Neural crest cell (in vitro differentiated cells): ENCODE measurements around the gene NMU. TPM values are rescaled to one million over a fixed set of nuclear protein-coding genes. Genes with fewer than 3 reads are reported as not detected.

Experiments used
- DNase-seq: peaks from one replicate; pipeline ENCODE4 v3.0.0; 2021; ENCODE audit warnings: low read depth, mixed read lengths, low spot score
- H3K27ac Mint-ChIP-seq: one replicate; pipeline ENCODE4 v1.8.0; 2021; ENCODE audit warnings: mild to moderate bottlenecking, mixed read lengths; ENCODE audit not compliant: unreplicated experiment
- H3K27me3 Mint-ChIP-seq: 2 replicates; pipeline ENCODE4 v1.8.0; 2021; ENCODE audit warnings: low read depth, mild to moderate bottlenecking, mixed read lengths
- H3K36me3 Mint-ChIP-seq: 2 replicates; pipeline ENCODE4 v1.8.0; 2021; ENCODE audit warnings: low read depth, mild to moderate bottlenecking, mixed read lengths
- H3K4me1 Mint-ChIP-seq: 2 replicates; pipeline ENCODE4 v1.8.0; 2021; ENCODE audit warnings: mixed read lengths
- H3K4me3 Mint-ChIP-seq: one replicate; pipeline ENCODE4 v1.8.0; 2021; ENCODE audit warnings: mild to moderate bottlenecking, mixed read lengths
- H3K9me3 Mint-ChIP-seq: 2 replicates; pipeline ENCODE4 v1.8.0; 2021; ENCODE audit warnings: mixed read lengths
- total RNA-seq: library from RNA; stranded (reverse); gene quantifications from 2 replicates; pipeline ENCODE4 v1.2.1, GENCODE V29; 2021
- TF ChIP-seq, protein P1 (sequence below): fragments of 200-600 bp; sonication (generic); conservative IDR thresholded peaks from 2 replicates; pipeline ENCODE4 v1.5.0; 2021; ENCODE audit warnings: antibody characterized with exemption, mild to moderate bottlenecking

Gene NMU
- total RNA-seq, 1 donor from 2014 or later = 10.3 TPM

DNA sequence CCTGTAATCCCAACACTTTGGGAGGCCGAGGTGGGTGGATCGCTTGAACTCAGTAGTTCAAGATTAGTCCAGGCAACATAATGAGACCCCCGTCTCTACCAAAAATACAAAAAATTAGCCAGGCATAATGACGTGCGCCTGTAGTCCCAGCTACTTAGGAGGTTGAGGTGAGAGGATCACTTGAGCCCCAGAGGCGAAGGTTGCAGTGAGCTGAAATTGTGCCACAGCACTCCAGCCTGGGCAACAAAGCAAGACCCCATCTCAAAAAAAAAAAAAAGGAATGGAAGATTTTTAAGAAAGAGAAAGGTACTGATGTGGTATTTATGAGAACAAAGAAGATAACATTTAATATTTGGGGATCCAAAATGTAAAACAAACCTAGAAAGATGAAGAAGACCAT lies 27.0 kb upstream of the NMU start:
- H3K4me3 Mint-ChIP-seq = no peak overlapping the region
- no peak overlapping the region for H3K27ac Mint-ChIP-seq
- TF ChIP-seq, protein P1, sequence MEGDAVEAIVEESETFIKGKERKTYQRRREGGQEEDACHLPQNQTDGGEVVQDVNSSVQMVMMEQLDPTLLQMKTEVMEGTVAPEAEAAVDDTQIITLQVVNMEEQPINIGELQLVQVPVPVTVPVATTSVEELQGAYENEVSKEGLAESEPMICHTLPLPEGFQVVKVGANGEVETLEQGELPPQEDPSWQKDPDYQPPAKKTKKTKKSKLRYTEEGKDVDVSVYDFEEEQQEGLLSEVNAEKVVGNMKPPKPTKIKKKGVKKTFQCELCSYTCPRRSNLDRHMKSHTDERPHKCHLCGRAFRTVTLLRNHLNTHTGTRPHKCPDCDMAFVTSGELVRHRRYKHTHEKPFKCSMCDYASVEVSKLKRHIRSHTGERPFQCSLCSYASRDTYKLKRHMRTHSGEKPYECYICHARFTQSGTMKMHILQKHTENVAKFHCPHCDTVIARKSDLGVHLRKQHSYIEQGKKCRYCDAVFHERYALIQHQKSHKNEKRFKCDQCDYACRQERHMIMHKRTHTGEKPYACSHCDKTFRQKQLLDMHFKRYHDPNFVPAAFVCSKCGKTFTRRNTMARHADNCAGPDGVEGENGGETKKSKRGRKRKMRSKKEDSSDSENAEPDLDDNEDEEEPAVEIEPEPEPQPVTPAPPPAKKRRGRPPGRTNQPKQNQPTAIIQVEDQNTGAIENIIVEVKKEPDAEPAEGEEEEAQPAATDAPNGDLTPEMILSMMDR = no peak

GRCh38 chr4:55661398-55662056 lies 25.4 kb upstream of the NMU start:
- TF ChIP-seq, protein P1 = no peak
- Mint-ChIP-seq H3K9me3 (no peaks in the 10 kb centered on the region), H3K4me3 (no peak overlapping the region), H3K27me3 (no peaks in the 10 kb centered on the region), H3K27ac (no peak overlapping the region), H3K36me3 (no peaks in the 10 kb centered on the region), H3K4me1 (no peaks in the 10 kb centered on the region)
- no peak for DNase-seq

More for the DNA sequence above, 27.0 kb upstream of the NMU start:
- no peaks in the 10 kb centered on the region for H3K36me3 Mint-ChIP-seq
- no peaks in the 10 kb centered on the region for H3K27me3 Mint-ChIP-seq
- H3K9me3 Mint-ChIP-seq = no peaks in the 10 kb centered on the region
- no peaks in the 10 kb centered on the region for H3K4me1 Mint-ChIP-seq
- no peak for DNase-seq

- no peaks in the 10 kb centered on the region for H3K36me3 Mint-ChIP-seq
- TF ChIP-seq, protein P1 = no peak
- no peaks in the 10 kb centered on the region for H3K4me1 Mint-ChIP-seq
- no peak for DNase-seq
- H3K4me3 Mint-ChIP-seq = no peak overlapping the region
- H3K9me3 Mint-ChIP-seq = no peaks in the 10 kb centered on the region
- no peak overlapping the region for H3K27ac Mint-ChIP-seq
- no peaks in the 10 kb centered on the region for H3K27me3 Mint-ChIP-seq
Observed at GRCh38 chr4:55658657-55659056, 22.6 kb upstream of the NMU start.

GRCh38 chr4:55654131-55654530 lies 18.0 kb upstream of the NMU start:
- Mint-ChIP-seq H3K27ac (no peak overlapping the region), H3K27me3 (no peaks in the 10 kb centered on the region), H3K9me3 (no peaks in the 10 kb centered on the region), H3K4me1 (no peaks in the 10 kb centered on the region), H3K36me3 (no peaks in the 10 kb centered on the region), H3K4me3 (no peak overlapping the region)
- TF ChIP-seq, protein P1 = no peak
- no peak for DNase-seq

DNA sequence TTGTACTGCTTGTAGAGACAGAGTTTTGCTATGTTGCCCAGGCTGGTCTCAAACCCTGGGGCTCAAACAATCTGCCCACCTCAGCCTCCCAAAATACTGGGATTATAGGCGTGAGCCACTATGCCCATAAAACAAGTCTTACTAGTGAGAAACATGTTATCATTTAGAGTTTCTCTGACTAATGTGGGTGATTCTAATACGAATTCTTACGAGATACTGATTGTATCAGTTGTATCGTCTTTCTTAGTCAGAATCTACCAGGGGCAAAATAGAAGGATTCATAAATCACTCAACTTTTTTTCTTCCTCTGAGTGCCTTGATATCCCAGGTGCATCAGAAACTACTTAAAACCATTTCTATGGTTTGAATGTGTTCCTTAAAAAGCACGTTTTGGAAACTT lies 14.4 kb upstream of the NMU start:
- no peaks in the 10 kb centered on the region for H3K9me3 Mint-ChIP-seq
- H3K27me3 Mint-ChIP-seq = no peaks in the 10 kb centered on the region
- H3K27ac Mint-ChIP-seq = no peak overlapping the region
- H3K36me3 Mint-ChIP-seq = no peaks in the 10 kb centered on the region
- H3K4me3 Mint-ChIP-seq = no peak overlapping the region
- TF ChIP-seq, protein P1 = no peak
- H3K4me1 Mint-ChIP-seq = no peaks in the 10 kb centered on the region
- no peak for DNase-seq
